PC-9 (cell line): ENCODE results near the gene GUCA1A.

Experiments used
- EZH2 ChIP-seq: fragments of 200-600 bp; sonication (generic); IDR thresholded peaks from 2 replicates; pipeline ENCODE4 v1.8.0; 2017; ENCODE audit warnings: antibody characterized with exemption, low read depth
- TF ChIP-seq, protein P1 (sequence below): fragments of 200-600 bp; sonication (generic); conservative IDR thresholded peaks from 2 replicates; pipeline ENCODE4 v1.6.1; 2017; ENCODE audit warnings: mixed run types, antibody characterized with exemption, mild to moderate bottlenecking, moderate library complexity

DNA sequence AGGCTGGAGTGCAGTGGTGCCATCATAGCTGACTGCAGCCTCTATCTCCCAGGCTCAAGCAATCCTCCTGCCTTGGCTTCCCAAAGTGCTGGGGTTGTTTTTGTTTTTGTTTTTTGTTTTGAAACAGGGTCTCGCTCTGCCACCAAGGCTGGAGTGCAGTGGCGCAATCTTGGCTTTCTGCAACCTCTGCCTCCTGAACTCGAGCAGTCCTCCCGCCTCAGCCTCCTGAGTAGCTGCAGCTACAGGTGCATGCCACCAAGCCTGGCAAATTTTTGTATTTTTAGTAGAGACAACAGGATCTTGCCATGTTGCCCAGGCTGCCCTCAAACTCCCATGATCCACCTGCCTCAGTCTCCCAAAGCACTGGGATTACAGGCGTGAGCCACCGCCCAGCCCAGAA lies 35.0 kb upstream of the GUCA1A start:
- TF ChIP-seq, protein P1, sequence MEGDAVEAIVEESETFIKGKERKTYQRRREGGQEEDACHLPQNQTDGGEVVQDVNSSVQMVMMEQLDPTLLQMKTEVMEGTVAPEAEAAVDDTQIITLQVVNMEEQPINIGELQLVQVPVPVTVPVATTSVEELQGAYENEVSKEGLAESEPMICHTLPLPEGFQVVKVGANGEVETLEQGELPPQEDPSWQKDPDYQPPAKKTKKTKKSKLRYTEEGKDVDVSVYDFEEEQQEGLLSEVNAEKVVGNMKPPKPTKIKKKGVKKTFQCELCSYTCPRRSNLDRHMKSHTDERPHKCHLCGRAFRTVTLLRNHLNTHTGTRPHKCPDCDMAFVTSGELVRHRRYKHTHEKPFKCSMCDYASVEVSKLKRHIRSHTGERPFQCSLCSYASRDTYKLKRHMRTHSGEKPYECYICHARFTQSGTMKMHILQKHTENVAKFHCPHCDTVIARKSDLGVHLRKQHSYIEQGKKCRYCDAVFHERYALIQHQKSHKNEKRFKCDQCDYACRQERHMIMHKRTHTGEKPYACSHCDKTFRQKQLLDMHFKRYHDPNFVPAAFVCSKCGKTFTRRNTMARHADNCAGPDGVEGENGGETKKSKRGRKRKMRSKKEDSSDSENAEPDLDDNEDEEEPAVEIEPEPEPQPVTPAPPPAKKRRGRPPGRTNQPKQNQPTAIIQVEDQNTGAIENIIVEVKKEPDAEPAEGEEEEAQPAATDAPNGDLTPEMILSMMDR = no peak
- no peak for TF ChIP-seq EZH2
